ENCODE measurements around the gene DLX6. TPM values are rescaled to one million over a fixed set of nuclear protein-coding genes. Genes with fewer than 3 reads are reported as not detected.

Gene DLX6
- 0.26 and 0.32 TPM in 2 replicates for total RNA-seq
- long read RNA-seq: 0 reads

- peaks cover 99% of the 10 kb centered on the region for H3K27me3 Mint-ChIP-seq (ENCODE audit: low read depth)
- no peak within 1 kb of the TSS for H3K27ac Mint-ChIP-seq (ENCODE audit: unreplicated experiment)
- H3K36me3 Mint-ChIP-seq (ENCODE audit: low read depth): peaks cover 3% of the 10 kb centered on the region
Observed at GRCh38 chr7:97005183-97006054, at the start of gene DLX6. TSS of gene DLX6 (plus strand) at chr7:97005553. CDS start at chr7:97005978, 425 bp downstream.

GRCh38 chr7:96959135-96959534 is 46.2 kb upstream of the DLX6 start:
- Mint-ChIP-seq H3K36me3 (ENCODE audit: low read depth) (no peaks in the 10 kb centered on the region), H3K9me3 (peaks cover 2% of the 10 kb centered on the region), H3K4me1 (no peaks in the 10 kb centered on the region), H3K4me3 (no peak overlapping the region), H3K27me3 (ENCODE audit: low read depth) (peaks cover 83% of the 10 kb centered on the region), H3K27ac (ENCODE audit: unreplicated experiment) (no peak overlapping the region)
- no peak for TF ChIP-seq CTCF (conservative IDR thresholded peaks at IDR 0.05)
- DNase-seq (ENCODE audit: low read depth, low spot score): no peak

More at GRCh38 chr7:97005183-97006054, at the start of gene DLX6:
- peaks cover 9% of the 10 kb centered on the region for H3K4me1 Mint-ChIP-seq
- no peak for TF ChIP-seq CTCF (conservative IDR thresholded peaks at IDR 0.05)
- DNase-seq (ENCODE audit: low read depth, low spot score): no peak
- no peaks in the 10 kb centered on the region for H3K9me3 Mint-ChIP-seq
- peak within 1 kb of the TSS; percentile 92 for H3K4me3 Mint-ChIP-seq

- H3K9me3 Mint-ChIP-seq: no peaks in the 10 kb centered on the region
- no peak overlapping the region for H3K27ac Mint-ChIP-seq (ENCODE audit: unreplicated experiment)
- H3K4me1 Mint-ChIP-seq: no peaks in the 10 kb centered on the region
- no peak overlapping the region for H3K4me3 Mint-ChIP-seq
- H3K27me3 Mint-ChIP-seq (ENCODE audit: low read depth): peaks cover 90% of the 10 kb centered on the region
- no peak for DNase-seq (ENCODE audit: low read depth, low spot score)
- H3K36me3 Mint-ChIP-seq (ENCODE audit: low read depth): no peaks in the 10 kb centered on the region
- TF ChIP-seq CTCF (conservative IDR thresholded peaks at IDR 0.05): no peak
Observed at GRCh38 chr7:96962221-96962885, 43.0 kb upstream of the DLX6 start.

GRCh38 chr7:96968981-96969380 is 36.4 kb upstream of the DLX6 start:
- Mint-ChIP-seq H3K9me3 (no peaks in the 10 kb centered on the region), H3K4me3 (no peak overlapping the region), H3K27me3 (ENCODE audit: low read depth) (peaks cover 99% of the 10 kb centered on the region), H3K36me3 (ENCODE audit: low read depth) (no peaks in the 10 kb centered on the region), H3K4me1 (no peaks in the 10 kb centered on the region), H3K27ac (ENCODE audit: unreplicated experiment) (no peak overlapping the region)
- no peak for TF ChIP-seq CTCF (conservative IDR thresholded peaks at IDR 0.05)
- DNase-seq (ENCODE audit: low read depth, low spot score): no peak

GRCh38 chr7:96970739-96971138 is 34.6 kb upstream of the DLX6 start:
- Mint-ChIP-seq H3K9me3 (no peaks in the 10 kb centered on the region), H3K27me3 (ENCODE audit: low read depth) (peaks cover 97% of the 10 kb centered on the region), H3K4me3 (no peak overlapping the region), H3K27ac (ENCODE audit: unreplicated experiment) (no peak overlapping the region), H3K36me3 (ENCODE audit: low read depth) (no peaks in the 10 kb centered on the region), H3K4me1 (no peaks in the 10 kb centered on the region)
- DNase-seq (ENCODE audit: low read depth, low spot score): no peak
- TF ChIP-seq CTCF (conservative IDR thresholded peaks at IDR 0.05): no peak

All from neural crest cell (in vitro differentiated cells).